Measurements from ENCODE around the gene CARMIL3.

GRCh38 chr14:24096545-24097181, 44.9 kb downstream of the CARMIL3 start:
- TF ChIP-seq CTCF (conservative IDR thresholded peaks at IDR 0.05) (no peak), ZFX (IDR thresholded peaks at IDR 0.05) (no peak)

Measured in C4-2B (cell line).